ENCODE results near the gene RRH.

RRH gene

DNA sequence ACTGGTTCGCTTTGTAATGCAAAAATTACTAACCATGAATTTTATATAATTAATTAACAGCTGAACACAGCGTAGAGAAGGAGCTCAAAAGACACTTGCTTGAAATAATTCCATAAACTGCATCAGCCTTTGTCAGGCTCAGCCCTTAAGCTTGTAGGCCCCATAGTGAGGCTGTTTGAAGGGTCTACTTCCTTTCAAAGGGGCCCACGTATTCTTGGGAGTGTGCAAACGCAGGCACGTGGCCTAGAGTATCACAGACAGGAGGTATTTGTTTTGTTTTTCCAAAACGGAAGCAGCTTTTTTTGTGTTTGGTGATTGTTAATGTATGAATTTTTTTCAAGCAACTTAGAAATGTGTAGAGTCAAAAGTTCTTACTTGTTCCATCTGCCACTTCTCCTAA is 59.3 kb downstream of the RRH start:
- no peak for DNase-seq (ENCODE audit: low read depth in 2 of 2)

DNA sequence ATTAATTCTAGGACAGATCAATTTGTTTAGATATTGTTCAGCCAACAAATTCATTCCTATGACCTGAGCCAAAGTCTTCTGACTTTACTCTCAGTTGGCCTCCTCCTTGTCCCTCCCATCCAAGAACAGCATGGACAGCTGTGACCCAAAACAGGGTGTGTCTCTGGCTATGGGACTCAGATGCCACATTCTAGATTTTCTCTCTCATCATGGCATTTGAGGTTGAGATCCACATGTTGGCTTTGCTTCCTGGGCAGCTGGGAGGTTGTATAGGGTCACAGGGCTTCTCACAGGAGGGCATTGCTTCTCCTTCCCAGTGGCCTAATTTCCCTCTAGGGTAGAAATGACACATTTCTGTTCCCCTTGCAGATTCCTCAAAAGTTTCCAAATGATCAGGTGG is 62.3 kb downstream of the RRH start:
- DNase-seq (ENCODE audit: low read depth in 2 of 2): no peak
